IMR-90 (cell line): ENCODE data around the gene SRPRB. TPM values are rescaled to one million over a fixed set of nuclear protein-coding genes. Genes with fewer than 3 reads are reported as not detected.

ENCODE experiments used
- ATAC-seq: fragments of 200-7000 bp; cut with Tn5 transposase; 2 replicates; pipeline ENCODE4 v1.9.1; 2020; ENCODE audit warnings: low read depth, mild to moderate bottlenecking, moderate library complexity
- BruUV-seq: library from RNA; stranded (reverse); fragments of 400-500 nt; replicated peaks from 2 replicates; lab custom pipeline; 2021; lab: Mats Ljungman, UMichigan
- CTCF ChIA-PET: fragments of 300-600 bp; formaldehyde crosslinking; extraction: SDS; loops from one replicate; lab custom pipeline; 2021; ENCODE audit warnings: antibody characterized with exemption; lab: Yijun Ruan, JAX
- POLR2A ChIA-PET: fragments of 300-600 bp; sonication (Branson Sonifier 250); formaldehyde crosslinking; loops from one replicate; lab custom pipeline; 2022; ENCODE audit warnings: antibody characterized with exemption; ENCODE audit not compliant: unreplicated experiment; lab: Charles Lee
- DNase-seq: peaks from one replicate; pipeline ENCODE4 v3.0.0; 2013
- H2AFZ ChIP-seq: replicated peaks from 2 replicates; pipeline ENCODE3; 2013; ENCODE audit warnings: low read length, mild to moderate bottlenecking; ENCODE audit not compliant: poor library complexity
- H2AK5ac ChIP-seq: 2 replicates; pipeline ENCODE4 v1.6.1; 2013; ENCODE audit warnings: low read depth, low read length, inconsistent platforms
- H2AK9ac ChIP-seq: replicated peaks from 2 replicates; pipeline ENCODE3; 2013; ENCODE audit warnings: mild to moderate bottlenecking, low read depth, low read length, moderate library complexity; ENCODE audit not compliant: poor library complexity
- H2BK120ac ChIP-seq: 2 replicates; pipeline ENCODE4 v1.6.1; 2013; ENCODE audit warnings: low read depth, low read length, inconsistent platforms
- H2BK15ac ChIP-seq: 3 replicates; pipeline ENCODE4 v1.6.1; 2013; ENCODE audit warnings: low read depth, low read length, inconsistent platforms
- H2BK20ac ChIP-seq: 2 replicates; pipeline ENCODE4 v1.6.1; 2013; ENCODE audit warnings: low read depth, mild to moderate bottlenecking, inconsistent platforms, low read length, moderate library complexity
- H2BK5ac ChIP-seq: 2 replicates; pipeline ENCODE4 v1.6.1; 2013; ENCODE audit warnings: mild to moderate bottlenecking, low read depth, low read length, inconsistent platforms; ENCODE audit not compliant: poor library complexity, severe bottlenecking
- H3K14ac ChIP-seq: replicated peaks from 2 replicates; pipeline ENCODE4 v1.6.1; 2013; ENCODE audit warnings: low read depth, low read length, inconsistent platforms
- H3K18ac ChIP-seq: 2 replicates; pipeline ENCODE4 v1.6.1; 2013; ENCODE audit warnings: low read depth, low read length, control low read depth
- H3K23ac ChIP-seq: 2 replicates; pipeline ENCODE4 v1.6.1; 2013; ENCODE audit warnings: low read depth, low read length, inconsistent platforms
- H3K27ac ChIP-seq: 2 replicates; pipeline ENCODE4 v1.5.1; 2013; ENCODE audit warnings: mild to moderate bottlenecking, control low read depth, low read length; ENCODE audit not compliant: insufficient read depth
- H3K27me3 ChIP-seq: 2 replicates; pipeline ENCODE4 v1.6.1; 2013; ENCODE audit warnings: low read length; ENCODE audit not compliant: control insufficient read depth, insufficient read depth
- H3K36me3 ChIP-seq: 2 replicates; pipeline ENCODE4 v1.6.1; 2013; ENCODE audit warnings: low read length, mixed read lengths; ENCODE audit not compliant: control insufficient read depth, insufficient read depth
- H3K4ac ChIP-seq: 2 replicates; pipeline ENCODE4 v1.6.1; 2013; ENCODE audit warnings: low read depth, low read length, inconsistent platforms
- H3K4me1 ChIP-seq: 2 replicates; pipeline ENCODE4 v1.6.1; 2013; ENCODE audit warnings: low read length, mixed read lengths; ENCODE audit not compliant: control insufficient read depth, insufficient read depth
- H3K4me2 ChIP-seq: 2 replicates; pipeline ENCODE4 v1.6.1; 2013; ENCODE audit warnings: low read depth, mild to moderate bottlenecking, control low read depth, low read length, moderate library complexity
- H3K4me3 ChIP-seq: 2 replicates; pipeline ENCODE4 v1.5.1; 2013; ENCODE audit warnings: low read depth, mild to moderate bottlenecking, control low read depth, low read length, moderate library complexity; ENCODE audit not compliant: insufficient read depth
- H3K56ac ChIP-seq: 2 replicates; pipeline ENCODE4 v1.6.1; 2013; ENCODE audit warnings: low read length, inconsistent platforms; ENCODE audit not compliant: insufficient read depth; ENCODE audit errors: extremely low read depth
- H3K79me1 ChIP-seq, 2 experiments: 2 replicates each; pipeline ENCODE4 v1.6.1; 2013; ENCODE audit warnings: low read length in 2 of 2, inconsistent platforms in 1 of 2, low read depth in 1 of 2
- H3K9ac ChIP-seq: 2 replicates; pipeline ENCODE4 v1.6.1; 2013; ENCODE audit warnings: low read depth, low read length, control low read depth
- H3K9me1 ChIP-seq: 2 replicates; pipeline ENCODE4 v1.6.1; 2013; ENCODE audit warnings: low read length, inconsistent platforms; ENCODE audit not compliant: insufficient read depth
- H3K9me3 ChIP-seq: 2 replicates; pipeline ENCODE4 v1.6.1; 2013; ENCODE audit warnings: low read length; ENCODE audit not compliant: control insufficient read depth, insufficient read depth
- H4K20me1 ChIP-seq: 2 replicates; pipeline ENCODE4 v1.6.1; 2013; ENCODE audit warnings: low read length, inconsistent platforms; ENCODE audit not compliant: insufficient read depth
- H4K5ac ChIP-seq: 2 replicates; pipeline ENCODE4 v1.6.1; 2013; ENCODE audit warnings: mild to moderate bottlenecking, low read depth, low read length, control low read depth
- H4K8ac ChIP-seq, 2 experiments: 2 replicates each; pipeline ENCODE4 v1.6.1; 2013; ENCODE audit warnings: low read depth in 2 of 2, low read length in 2 of 2, control low read depth in 1 of 2, inconsistent platforms in 1 of 2
- H4K91ac ChIP-seq: 2 replicates; pipeline ENCODE4 v1.6.1; 2013; ENCODE audit warnings: low read depth, low read length, inconsistent platforms; ENCODE audit not compliant: insufficient read depth
- BHLHE40 ChIP-seq: fragments of 150-350 bp; IDR thresholded peaks from 2 replicates; pipeline ENCODE4 v1.6.1; 2016; ENCODE audit warnings: mild to moderate bottlenecking, low read depth, low read length
- CHD1 ChIP-seq: IDR thresholded peaks from 2 replicates; pipeline ENCODE4 v1.6.1; 2012; ENCODE audit warnings: low read depth, low read length, improper control_type of control experiment
- WGBS, 2 experiments: methylation state at CpG; one replicate each; pipeline versions ENCODE4 v1.1.5 to v1.1.7; 2013; ENCODE audit warnings: missing lambda C conversion rate in 2 of 2; ENCODE audit not compliant: insufficient read length in 1 of 2; ENCODE audit errors: extremely low coverage in 2 of 2; 5-methylcytosine and 5-hydroxymethylcytosine counted together
- dilution Hi-C: fragments of 300-500 bp; cut with HindIII; formaldehyde crosslinking; loops from one replicate; pipeline ENCODE4 v1.14.3; 2018; ENCODE audit warnings: low sequenced_read_pairs; ENCODE audit not compliant: unreplicated experiment
- in situ Hi-C: fragments of 300-500 bp; cut with MboI; formaldehyde crosslinking; loops from 3 replicates; pipeline ENCODE4 v1.14.3; 2019; ENCODE audit warnings: low sequenced_read_pairs, inconsistent platforms, mixed read lengths
- intact Hi-C: fragments of 100-400 bp; cut with micrococcal nuclease; formaldehyde crosslinking; loops from 2 replicates; pipeline ENCODE4 v1.10.0; 2022
- polyA plus RNA-seq, 3 experiments: library from polyadenylated mRNA; depleted of rRNA; stranded (reverse); fragments of >200 nt; gene quantifications; 2 replicates each; pipeline ENCODE4 v1.2.3, GENCODE V29; 2012; ENCODE audit warnings: low replicate concordance in 1 of 3
- total RNA-seq: library from RNA; depleted of rRNA; stranded (reverse); fragments of >200 nt; gene quantifications from 2 replicates; pipeline ENCODE4 v1.2.3, GENCODE V29; 2012

The SRPRB gene
- total and polyA plus RNA-seq, 2 of the 4 experiments (the other 2 are of a cell fraction): 28.8 to 131 TPM

- no TSS peak for BruUV-seq
- H3K4me2 ChIP-seq: no peak overlapping the region
- no peaks in the 10 kb centered on the region for H3K79me1 ChIP-seq
- no peak overlapping the region for H2AFZ ChIP-seq
- H3K18ac ChIP-seq: no peak overlapping the region
- H2BK120ac ChIP-seq: no peak overlapping the region
- H2BK15ac ChIP-seq: no peak overlapping the region
- H3K56ac ChIP-seq: no peak overlapping the region
- H4K8ac ChIP-seq: no peak overlapping the region
- intact Hi-C loops: no loop called here
- ChIA-PET POLR2A (interaction anchor here (0.6 kb wide), 1 partner anchor 9 kb away, joined by 3 read pairs; no protein-coding TSS in a partner anchor), CTCF (no interaction called here)
- no peak overlapping the region for H3K27ac ChIP-seq
- TF ChIP-seq CHD1 (no peak), BHLHE40 (no peak)
- H3K14ac ChIP-seq: no peak overlapping the region
- H4K91ac ChIP-seq: no peak overlapping the region
- ATAC-seq: no peak
- H2BK20ac ChIP-seq: no peak overlapping the region
- dilution Hi-C loops: no loop called here
- no peak overlapping the region for H2AK5ac ChIP-seq
- 71% methylated on average over 2 of the region's 3 CpGs; no CpG with 5 or more reads in 1 of the 2 experiments for WGBS, 2 experiments
- H3K4me1 ChIP-seq: no peaks in the 10 kb centered on the region
- peaks cover 58% of the 10 kb centered on the region for H3K27me3 ChIP-seq
- H3K4ac ChIP-seq: no peak overlapping the region
- H4K20me1 ChIP-seq: no peaks in the 10 kb centered on the region
- H3K9me1 ChIP-seq: no peaks in the 10 kb centered on the region
- no peak overlapping the region for H3K9ac ChIP-seq
- in situ Hi-C loops: no loop called here
- H3K4me3 ChIP-seq: no peak overlapping the region
- H2BK5ac ChIP-seq: no peak overlapping the region
- H3K23ac ChIP-seq: no peak overlapping the region
- no peak overlapping the region for H4K5ac ChIP-seq
- peaks cover 3% of the 10 kb centered on the region; the same call in 1 of the 2 replicates for H3K9me3 ChIP-seq
- no peak for DNase-seq
- no peaks in the 10 kb centered on the region for H3K36me3 ChIP-seq
- H2AK9ac ChIP-seq: no peak overlapping the region
These were observed 60.5 kb downstream of the SRPRB start for GRCh38 chr3:133866141-133866540.
